ENCODE data around the gene EFCAB6. TPM values are rescaled to one million over a fixed set of nuclear protein-coding genes. Genes with fewer than 3 reads are reported as not detected.

Gene EFCAB6
- total and polyA plus RNA-seq, 2 donors = 1.1 to 1.4 TPM

- no peak overlapping the region for H3K4me3 ChIP-seq (ENCODE audit: low read length in 2 of 2)
- H3K27ac ChIP-seq (ENCODE audit: low read depth in 1 of 2, low read length in 1 of 2) = no peak overlapping the region
- no peaks in the 10 kb centered on the region for H3K27me3 ChIP-seq (ENCODE audit: control insufficient read depth in 2 of 2, insufficient read depth in 1 of 2, low read length in 1 of 2)
- H3K36me3 ChIP-seq (ENCODE audit: control insufficient read depth in 2 of 2, insufficient read depth in 2 of 2, low read length in 1 of 2) = no peaks in the 10 kb centered on the region
- H3K4me1 ChIP-seq (ENCODE audit: control insufficient read depth in 2 of 2, insufficient read depth in 2 of 2, low read length in 2 of 2) = no peaks in the 10 kb centered on the region
- no peak for DNase-seq (ENCODE audit: low read depth in 6 of 9, low spot score in 9 of 9)
- 86% methylated on average over 12 of the region's 12 CpGs for WGBS
- no peaks in the 10 kb centered on the region for H3K9me3 ChIP-seq (ENCODE audit: control insufficient read depth in 2 of 2, insufficient read depth in 1 of 2, low read length in 1 of 2)
Measured at GRCh38 chr22:43850529-43850928, 38.4 kb upstream of the EFCAB6 start.

GRCh38 chr22:43849731-43850130 is 37.6 kb upstream of the EFCAB6 start:
- DNase-seq (ENCODE audit: low read depth in 6 of 9, low spot score in 9 of 9) = no peak
- 85% methylated on average over 13 of the region's 13 CpGs for WGBS
- Histone ChIP-seq H3K4me1 (ENCODE audit: control insufficient read depth in 2 of 2, insufficient read depth in 2 of 2, low read length in 2 of 2) (no peaks in the 10 kb centered on the region), H3K27ac (ENCODE audit: low read depth in 1 of 2, low read length in 1 of 2) (no peak overlapping the region), H3K4me3 (ENCODE audit: low read length in 2 of 2) (no peak overlapping the region), H3K36me3 (ENCODE audit: control insufficient read depth in 2 of 2, insufficient read depth in 2 of 2, low read length in 1 of 2) (no peaks in the 10 kb centered on the region), H3K27me3 (ENCODE audit: control insufficient read depth in 2 of 2, insufficient read depth in 1 of 2, low read length in 1 of 2) (no peaks in the 10 kb centered on the region), H3K9me3 (ENCODE audit: control insufficient read depth in 2 of 2, insufficient read depth in 1 of 2, low read length in 1 of 2) (no peaks in the 10 kb centered on the region)

DNA sequence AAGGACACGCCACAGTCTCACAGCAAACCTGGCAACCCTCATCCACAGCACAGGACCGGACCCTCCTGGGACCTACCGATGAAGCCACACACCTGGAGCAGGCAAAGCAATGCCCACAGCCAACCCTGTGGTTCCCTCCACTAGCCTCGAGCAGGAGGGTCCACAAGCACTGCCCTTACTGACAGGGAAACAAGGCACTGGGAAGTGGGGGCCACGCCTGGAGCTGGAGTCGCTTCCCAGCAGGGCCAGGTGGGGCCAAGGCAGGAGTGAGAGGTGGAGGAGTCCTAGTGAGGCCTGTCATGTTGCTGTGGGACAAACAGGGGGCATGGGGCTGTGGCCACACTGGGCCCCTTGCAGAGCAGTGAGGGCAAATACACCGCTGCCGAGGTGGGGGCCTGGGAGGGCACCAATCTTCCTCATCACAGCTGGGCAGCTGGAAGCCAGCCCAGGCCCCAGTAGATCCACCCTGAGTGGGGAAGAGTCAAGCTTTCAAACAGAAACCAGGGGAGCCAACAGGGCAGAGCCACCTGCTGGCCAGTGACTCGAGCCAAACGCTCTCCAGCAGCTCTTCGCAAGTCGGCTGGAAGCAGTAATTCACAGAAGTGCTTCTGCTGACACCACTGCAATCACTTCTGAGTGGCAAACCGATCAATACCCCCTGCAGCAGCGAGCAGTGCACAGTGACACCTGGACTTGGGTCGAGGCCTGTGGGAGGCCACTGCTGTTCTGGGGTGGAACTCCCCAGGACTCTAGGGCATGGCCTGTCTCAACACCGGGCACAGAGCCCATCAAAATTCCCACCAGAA is 36.5 kb upstream of the EFCAB6 start:
- Histone ChIP-seq H3K9me3 (ENCODE audit: control insufficient read depth in 2 of 2, insufficient read depth in 1 of 2, low read length in 1 of 2) (no peaks in the 10 kb centered on the region), H3K4me3 (ENCODE audit: low read length in 2 of 2) (no peak overlapping the region), H3K4me1 (ENCODE audit: control insufficient read depth in 2 of 2, insufficient read depth in 2 of 2, low read length in 2 of 2) (no peaks in the 10 kb centered on the region), H3K36me3 (ENCODE audit: control insufficient read depth in 2 of 2, insufficient read depth in 2 of 2, low read length in 1 of 2) (no peaks in the 10 kb centered on the region), H3K27ac (ENCODE audit: low read depth in 1 of 2, low read length in 1 of 2) (no peak overlapping the region), H3K27me3 (ENCODE audit: control insufficient read depth in 2 of 2, insufficient read depth in 1 of 2, low read length in 1 of 2) (no peaks in the 10 kb centered on the region)
- no peak for DNase-seq (ENCODE audit: low read depth in 6 of 9, low spot score in 9 of 9)
- whole genome bisulfite sequencing = 76% methylated on average over 16 of the region's 16 CpGs

GRCh38 chr22:43847376-43848289 is 35.5 kb upstream of the EFCAB6 start:
- no peak overlapping the region for H3K27ac ChIP-seq (ENCODE audit: low read depth in 1 of 2, low read length in 1 of 2)
- no peak overlapping the region for H3K4me3 ChIP-seq (ENCODE audit: low read length in 2 of 2)
- no peaks in the 10 kb centered on the region for H3K9me3 ChIP-seq (ENCODE audit: control insufficient read depth in 2 of 2, insufficient read depth in 1 of 2, low read length in 1 of 2)
- WGBS = 92% methylated on average over 14 of the region's 14 CpGs
- no peaks in the 10 kb centered on the region for H3K4me1 ChIP-seq (ENCODE audit: control insufficient read depth in 2 of 2, insufficient read depth in 2 of 2, low read length in 2 of 2)
- no peaks in the 10 kb centered on the region for H3K27me3 ChIP-seq (ENCODE audit: control insufficient read depth in 2 of 2, insufficient read depth in 1 of 2, low read length in 1 of 2)
- no peak for DNase-seq (ENCODE audit: low read depth in 6 of 9, low spot score in 9 of 9)
- no peaks in the 10 kb centered on the region for H3K36me3 ChIP-seq (ENCODE audit: control insufficient read depth in 2 of 2, insufficient read depth in 2 of 2, low read length in 1 of 2)

DNA sequence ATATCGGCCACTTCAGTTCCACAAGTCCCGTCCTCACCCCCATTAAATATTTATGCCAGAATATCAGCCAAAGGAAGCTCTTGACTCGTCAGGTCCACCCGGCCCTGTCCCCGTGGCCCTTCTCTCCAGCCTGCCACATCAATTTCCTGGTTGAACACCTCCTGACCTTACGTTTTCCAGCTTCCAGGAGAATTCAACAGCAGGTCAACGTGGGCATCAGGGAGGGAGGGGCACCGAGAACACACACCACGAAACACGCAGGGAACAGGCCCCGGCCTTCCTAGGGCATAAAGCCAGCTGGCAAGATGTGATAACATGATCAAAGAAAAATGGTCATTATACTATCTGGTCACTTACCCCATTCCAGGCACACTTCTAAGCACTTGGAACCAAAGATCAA is 34.9 kb upstream of the EFCAB6 start:
- Histone ChIP-seq H3K4me1 (ENCODE audit: control insufficient read depth in 2 of 2, insufficient read depth in 2 of 2, low read length in 2 of 2) (no peaks in the 10 kb centered on the region), H3K27ac (ENCODE audit: low read depth in 1 of 2, low read length in 1 of 2) (no peak overlapping the region), H3K9me3 (ENCODE audit: control insufficient read depth in 2 of 2, insufficient read depth in 1 of 2, low read length in 1 of 2) (no peaks in the 10 kb centered on the region), H3K4me3 (ENCODE audit: low read length in 2 of 2) (no peak overlapping the region), H3K27me3 (ENCODE audit: control insufficient read depth in 2 of 2, insufficient read depth in 1 of 2, low read length in 1 of 2) (no peaks in the 10 kb centered on the region), H3K36me3 (ENCODE audit: control insufficient read depth in 2 of 2, insufficient read depth in 2 of 2, low read length in 1 of 2) (no peaks in the 10 kb centered on the region)
- DNase-seq (ENCODE audit: low read depth in 6 of 9, low spot score in 9 of 9) = no peak
- 91% methylated on average over 11 of the region's 11 CpGs for WGBS

DNA sequence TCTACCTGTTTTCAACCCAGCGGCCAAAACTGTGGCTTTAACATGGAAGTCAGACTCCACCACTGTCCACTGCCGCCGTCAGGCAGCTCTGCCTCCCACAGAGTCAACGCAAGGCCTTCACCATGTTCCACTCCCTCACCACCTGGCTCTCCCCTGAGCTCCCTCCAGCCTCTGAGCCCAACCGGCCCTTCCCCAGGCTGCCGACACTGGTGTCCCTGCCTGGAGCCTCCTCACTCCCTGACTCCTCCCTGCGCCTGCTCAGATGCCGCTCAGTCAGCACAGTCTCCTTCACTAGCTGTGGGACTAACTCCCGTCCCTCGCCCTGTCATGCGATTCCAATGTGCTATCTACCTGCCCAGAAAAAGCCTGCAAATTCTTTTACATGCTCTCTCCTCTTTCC is 33.9 kb upstream of the EFCAB6 start:
- Histone ChIP-seq H3K27me3 (ENCODE audit: control insufficient read depth in 2 of 2, insufficient read depth in 1 of 2, low read length in 1 of 2) (no peaks in the 10 kb centered on the region), H3K9me3 (ENCODE audit: control insufficient read depth in 2 of 2, insufficient read depth in 1 of 2, low read length in 1 of 2) (no peaks in the 10 kb centered on the region), H3K36me3 (ENCODE audit: control insufficient read depth in 2 of 2, insufficient read depth in 2 of 2, low read length in 1 of 2) (no peaks in the 10 kb centered on the region), H3K27ac (ENCODE audit: low read depth in 1 of 2, low read length in 1 of 2) (no peak overlapping the region), H3K4me3 (ENCODE audit: low read length in 2 of 2) (no peak overlapping the region), H3K4me1 (ENCODE audit: control insufficient read depth in 2 of 2, insufficient read depth in 2 of 2, low read length in 2 of 2) (no peaks in the 10 kb centered on the region)
- DNase-seq (ENCODE audit: low read depth in 6 of 9, low spot score in 9 of 9) = no peak
- 93% methylated on average over 11 of the region's 11 CpGs for WGBS

- Histone ChIP-seq H3K36me3 (ENCODE audit: control insufficient read depth in 2 of 2, insufficient read depth in 2 of 2, low read length in 1 of 2) (no peaks in the 10 kb centered on the region), H3K4me3 (ENCODE audit: low read length in 2 of 2) (no peak overlapping the region), H3K27me3 (ENCODE audit: control insufficient read depth in 2 of 2, insufficient read depth in 1 of 2, low read length in 1 of 2) (no peaks in the 10 kb centered on the region), H3K9me3 (ENCODE audit: control insufficient read depth in 2 of 2, insufficient read depth in 1 of 2, low read length in 1 of 2) (no peaks in the 10 kb centered on the region), H3K27ac (ENCODE audit: low read depth in 1 of 2, low read length in 1 of 2) (no peak overlapping the region), H3K4me1 (ENCODE audit: control insufficient read depth in 2 of 2, insufficient read depth in 2 of 2, low read length in 2 of 2) (no peaks in the 10 kb centered on the region)
- no peak for DNase-seq (ENCODE audit: low read depth in 6 of 9, low spot score in 9 of 9)
- WGBS = 92% methylated on average over 31 of the region's 31 CpGs
Measured at GRCh38 chr22:43844560-43845545, 32.7 kb upstream of the EFCAB6 start.

- Histone ChIP-seq H3K4me3 (ENCODE audit: low read length in 2 of 2) (no peak overlapping the region), H3K36me3 (ENCODE audit: control insufficient read depth in 2 of 2, insufficient read depth in 2 of 2, low read length in 1 of 2) (no peaks in the 10 kb centered on the region), H3K27ac (ENCODE audit: low read depth in 1 of 2, low read length in 1 of 2) (no peak overlapping the region), H3K4me1 (ENCODE audit: control insufficient read depth in 2 of 2, insufficient read depth in 2 of 2, low read length in 2 of 2) (no peaks in the 10 kb centered on the region), H3K9me3 (ENCODE audit: control insufficient read depth in 2 of 2, insufficient read depth in 1 of 2, low read length in 1 of 2) (no peaks in the 10 kb centered on the region), H3K27me3 (ENCODE audit: control insufficient read depth in 2 of 2, insufficient read depth in 1 of 2, low read length in 1 of 2) (no peaks in the 10 kb centered on the region)
- 96% methylated on average over 21 of the region's 21 CpGs for WGBS
- no peak for DNase-seq (ENCODE audit: low read depth in 6 of 9, low spot score in 9 of 9)
Measured at GRCh38 chr22:43843783-43844530, 31.9 kb upstream of the EFCAB6 start.

Data from thymus (tissue), 11 donors.